IMR-90 (cell line): ENCODE results near the gene BPIFA1. TPM values are rescaled to one million over a fixed set of nuclear protein-coding genes. Genes with fewer than 3 reads are reported as not detected.

ENCODE experiments used
- ATAC-seq: fragments of 200-7000 bp; cut with Tn5 transposase; 2 replicates; pipeline ENCODE4 v1.9.1; 2020; ENCODE audit warnings: low read depth, mild to moderate bottlenecking, moderate library complexity
- BruUV-seq: library from RNA; stranded (reverse); fragments of 400-500 nt; replicated peaks from 2 replicates; lab custom pipeline; 2021; lab: Mats Ljungman, UMichigan
- CTCF ChIA-PET: fragments of 300-600 bp; formaldehyde crosslinking; extraction: SDS; loops from one replicate; lab custom pipeline; 2021; ENCODE audit warnings: antibody characterized with exemption; lab: Yijun Ruan, JAX
- POLR2A ChIA-PET: fragments of 300-600 bp; sonication (Branson Sonifier 250); formaldehyde crosslinking; loops from one replicate; lab custom pipeline; 2022; ENCODE audit warnings: antibody characterized with exemption; ENCODE audit not compliant: unreplicated experiment; lab: Charles Lee
- DNase-seq: peaks from one replicate; pipeline ENCODE4 v3.0.0; 2013
- H2AFZ ChIP-seq: replicated peaks from 2 replicates; pipeline ENCODE3; 2013; ENCODE audit warnings: low read length, mild to moderate bottlenecking; ENCODE audit not compliant: poor library complexity
- H2AK5ac ChIP-seq: 2 replicates; pipeline ENCODE4 v1.6.1; 2013; ENCODE audit warnings: low read depth, low read length, inconsistent platforms
- H2AK9ac ChIP-seq: replicated peaks from 2 replicates; pipeline ENCODE3; 2013; ENCODE audit warnings: mild to moderate bottlenecking, low read depth, low read length, moderate library complexity; ENCODE audit not compliant: poor library complexity
- H2BK120ac ChIP-seq: 2 replicates; pipeline ENCODE4 v1.6.1; 2013; ENCODE audit warnings: low read depth, low read length, inconsistent platforms
- H2BK15ac ChIP-seq: 3 replicates; pipeline ENCODE4 v1.6.1; 2013; ENCODE audit warnings: low read depth, low read length, inconsistent platforms
- H2BK20ac ChIP-seq: 2 replicates; pipeline ENCODE4 v1.6.1; 2013; ENCODE audit warnings: low read depth, mild to moderate bottlenecking, inconsistent platforms, low read length, moderate library complexity
- H2BK5ac ChIP-seq: 2 replicates; pipeline ENCODE4 v1.6.1; 2013; ENCODE audit warnings: mild to moderate bottlenecking, low read depth, low read length, inconsistent platforms; ENCODE audit not compliant: poor library complexity, severe bottlenecking
- H3K14ac ChIP-seq: replicated peaks from 2 replicates; pipeline ENCODE4 v1.6.1; 2013; ENCODE audit warnings: low read depth, low read length, inconsistent platforms
- H3K18ac ChIP-seq: 2 replicates; pipeline ENCODE4 v1.6.1; 2013; ENCODE audit warnings: low read depth, low read length, control low read depth
- H3K23ac ChIP-seq: 2 replicates; pipeline ENCODE4 v1.6.1; 2013; ENCODE audit warnings: low read depth, low read length, inconsistent platforms
- H3K27ac ChIP-seq: 2 replicates; pipeline ENCODE4 v1.5.1; 2013; ENCODE audit warnings: mild to moderate bottlenecking, control low read depth, low read length; ENCODE audit not compliant: insufficient read depth
- H3K27me3 ChIP-seq: 2 replicates; pipeline ENCODE4 v1.6.1; 2013; ENCODE audit warnings: low read length; ENCODE audit not compliant: control insufficient read depth, insufficient read depth
- H3K36me3 ChIP-seq: 2 replicates; pipeline ENCODE4 v1.6.1; 2013; ENCODE audit warnings: low read length, mixed read lengths; ENCODE audit not compliant: control insufficient read depth, insufficient read depth
- H3K4ac ChIP-seq: 2 replicates; pipeline ENCODE4 v1.6.1; 2013; ENCODE audit warnings: low read depth, low read length, inconsistent platforms
- H3K4me1 ChIP-seq: 2 replicates; pipeline ENCODE4 v1.6.1; 2013; ENCODE audit warnings: low read length, mixed read lengths; ENCODE audit not compliant: control insufficient read depth, insufficient read depth
- H3K4me2 ChIP-seq: 2 replicates; pipeline ENCODE4 v1.6.1; 2013; ENCODE audit warnings: low read depth, mild to moderate bottlenecking, control low read depth, low read length, moderate library complexity
- H3K4me3 ChIP-seq: 2 replicates; pipeline ENCODE4 v1.5.1; 2013; ENCODE audit warnings: low read depth, mild to moderate bottlenecking, control low read depth, low read length, moderate library complexity; ENCODE audit not compliant: insufficient read depth
- H3K56ac ChIP-seq: 2 replicates; pipeline ENCODE4 v1.6.1; 2013; ENCODE audit warnings: low read length, inconsistent platforms; ENCODE audit not compliant: insufficient read depth; ENCODE audit errors: extremely low read depth
- H3K79me1 ChIP-seq, 2 experiments: 2 replicates each; pipeline ENCODE4 v1.6.1; 2013; ENCODE audit warnings: low read length in 2 of 2, inconsistent platforms in 1 of 2, low read depth in 1 of 2
- H3K9ac ChIP-seq: 2 replicates; pipeline ENCODE4 v1.6.1; 2013; ENCODE audit warnings: low read depth, low read length, control low read depth
- H3K9me1 ChIP-seq: 2 replicates; pipeline ENCODE4 v1.6.1; 2013; ENCODE audit warnings: low read length, inconsistent platforms; ENCODE audit not compliant: insufficient read depth
- H3K9me3 ChIP-seq: 2 replicates; pipeline ENCODE4 v1.6.1; 2013; ENCODE audit warnings: low read length; ENCODE audit not compliant: control insufficient read depth, insufficient read depth
- H4K20me1 ChIP-seq: 2 replicates; pipeline ENCODE4 v1.6.1; 2013; ENCODE audit warnings: low read length, inconsistent platforms; ENCODE audit not compliant: insufficient read depth
- H4K5ac ChIP-seq: 2 replicates; pipeline ENCODE4 v1.6.1; 2013; ENCODE audit warnings: mild to moderate bottlenecking, low read depth, low read length, control low read depth
- H4K8ac ChIP-seq, 2 experiments: 2 replicates each; pipeline ENCODE4 v1.6.1; 2013; ENCODE audit warnings: low read depth in 2 of 2, low read length in 2 of 2, control low read depth in 1 of 2, inconsistent platforms in 1 of 2
- H4K91ac ChIP-seq: 2 replicates; pipeline ENCODE4 v1.6.1; 2013; ENCODE audit warnings: low read depth, low read length, inconsistent platforms; ENCODE audit not compliant: insufficient read depth
- CHD1 ChIP-seq: IDR thresholded peaks from 2 replicates; pipeline ENCODE4 v1.6.1; 2012; ENCODE audit warnings: low read depth, low read length, improper control_type of control experiment
- ELK1 ChIP-seq: fragments of 150-350 bp; IDR thresholded peaks from 2 replicates; pipeline ENCODE4 v1.6.1; 2016; ENCODE audit warnings: low read depth, mild to moderate bottlenecking, low read length, moderate library complexity, borderline replicate concordance
- MAZ ChIP-seq: IDR thresholded peaks from 2 replicates; pipeline ENCODE4 v1.6.1; 2012; ENCODE audit warnings: low read depth, mild to moderate bottlenecking, low read length, improper control_type of control experiment, moderate library complexity, borderline replicate concordance
- MXI1 ChIP-seq: IDR thresholded peaks from 2 replicates; pipeline ENCODE4 v1.6.1; 2012; ENCODE audit warnings: low read depth, mild to moderate bottlenecking, low read length, moderate library complexity, borderline replicate concordance
- NFE2L2 ChIP-seq: fragments of 150-350 bp; IDR thresholded peaks from 2 replicates; pipeline ENCODE4 v1.6.1; 2016; ENCODE audit warnings: low read depth, mild to moderate bottlenecking, low read length
- RAD21 ChIP-seq: IDR thresholded peaks from 2 replicates; pipeline ENCODE4 v1.6.1; 2012; ENCODE audit warnings: low read length, improper control_type of control experiment
- RCOR1 ChIP-seq: IDR thresholded peaks from 2 replicates; pipeline ENCODE4 v1.6.1; 2012; ENCODE audit warnings: mild to moderate bottlenecking, low read length, improper control_type of control experiment; ENCODE audit not compliant: insufficient replicate concordance
- RFX5 ChIP-seq: IDR thresholded peaks from 2 replicates; pipeline ENCODE4 v1.8.0; 2012; ENCODE audit warnings: low read depth, mild to moderate bottlenecking, low read length, moderate library complexity
- USF2 ChIP-seq: fragments of 150-350 bp; IDR thresholded peaks from 2 replicates; pipeline ENCODE4 v1.6.1; 2017; ENCODE audit warnings: mild to moderate bottlenecking, antibody characterized with exemption, low read length, low read depth
- WGBS, 2 experiments: methylation state at CpG; one replicate each; pipeline versions ENCODE4 v1.1.5 to v1.1.7; 2013; ENCODE audit warnings: missing lambda C conversion rate in 2 of 2; ENCODE audit not compliant: insufficient read length in 1 of 2; ENCODE audit errors: extremely low coverage in 2 of 2; 5-methylcytosine and 5-hydroxymethylcytosine counted together
- dilution Hi-C: fragments of 300-500 bp; cut with HindIII; formaldehyde crosslinking; loops from one replicate; pipeline ENCODE4 v1.14.3; 2018; ENCODE audit warnings: low sequenced_read_pairs; ENCODE audit not compliant: unreplicated experiment
- in situ Hi-C: fragments of 300-500 bp; cut with MboI; formaldehyde crosslinking; loops from 3 replicates; pipeline ENCODE4 v1.14.3; 2019; ENCODE audit warnings: low sequenced_read_pairs, inconsistent platforms, mixed read lengths
- intact Hi-C: fragments of 100-400 bp; cut with micrococcal nuclease; formaldehyde crosslinking; loops from 2 replicates; pipeline ENCODE4 v1.10.0; 2022
- polyA plus RNA-seq, 3 experiments: library from polyadenylated mRNA; depleted of rRNA; stranded (reverse); fragments of >200 nt; gene quantifications; 2 replicates each; pipeline ENCODE4 v1.2.3, GENCODE V29; 2012; ENCODE audit warnings: low replicate concordance in 1 of 3
- total RNA-seq: library from RNA; depleted of rRNA; stranded (reverse); fragments of >200 nt; gene quantifications from 2 replicates; pipeline ENCODE4 v1.2.3, GENCODE V29; 2012

BPIFA1 gene
- total and polyA plus RNA-seq, 2 of the 4 experiments (the other 2 are of a cell fraction), result not detected

- intact Hi-C loops, result no loop called here
- POLR2A ChIA-PET, result no interaction called here
Observed at GRCh38 chr20:33259371-33259770, 23.6 kb downstream of the BPIFA1 start.

More at GRCh38 chr20:33259371-33259770, 23.6 kb downstream of the BPIFA1 start:
- H3K9ac ChIP-seq, result no peak overlapping the region
- no peak overlapping the region for H3K27ac ChIP-seq
- H3K36me3 ChIP-seq, result no peaks in the 10 kb centered on the region
- no peaks in the 10 kb centered on the region for H3K79me1 ChIP-seq
- in situ Hi-C loops, result no loop called here
- H4K91ac ChIP-seq, result no peak overlapping the region
- peaks cover 1% of the 10 kb centered on the region; the same call in 1 of the 2 replicates for H3K27me3 ChIP-seq
- H3K18ac ChIP-seq, result no peak overlapping the region
- no peak overlapping the region for H3K14ac ChIP-seq
- H4K5ac ChIP-seq, result no peak overlapping the region
- H2BK120ac ChIP-seq, result no peak overlapping the region
- TF ChIP-seq RAD21, result no peak
- TF ChIP-seq ELK1, result no peak
- TF ChIP-seq USF2, result no peak
- no peak for TF ChIP-seq RFX5
- TF ChIP-seq MXI1, result no peak
- no peak for TF ChIP-seq CHD1
- no peak for TF ChIP-seq RCOR1
- TF ChIP-seq NFE2L2, result no peak
- no peak for TF ChIP-seq MAZ
- H2AK5ac ChIP-seq, result no peak overlapping the region
- 100% methylated on average over 2 of the region's 5 CpGs; no CpG with 5 or more reads in 1 of the 2 experiments for WGBS, 2 experiments
- no peak overlapping the region for H3K4me2 ChIP-seq
- H3K9me1 ChIP-seq, result no peaks in the 10 kb centered on the region
- no peaks in the 10 kb centered on the region for H4K20me1 ChIP-seq
- H2AFZ ChIP-seq, result no peak overlapping the region
- no peak for DNase-seq
- H3K4me1 ChIP-seq, result no peaks in the 10 kb centered on the region
- no peak overlapping the region for H3K23ac ChIP-seq
- ATAC-seq, result no peak
- H3K4ac ChIP-seq, result no peak overlapping the region
- no peak overlapping the region for H3K56ac ChIP-seq
- no peak overlapping the region for H3K4me3 ChIP-seq
- H2AK9ac ChIP-seq, result no peak overlapping the region
- CTCF ChIA-PET, result no interaction called here
- no TSS peak for BruUV-seq
- no peaks in the 10 kb centered on the region for H3K9me3 ChIP-seq
- H2BK20ac ChIP-seq, result no peak overlapping the region
- dilution Hi-C loops, result no loop called here
- H2BK15ac ChIP-seq, result no peak overlapping the region
- H2BK5ac ChIP-seq, result no peak overlapping the region
- H4K8ac ChIP-seq, result no peak overlapping the region
